UCSD-AML1 (cell line): ENCODE results near the gene ITGB7.
"Not testable (repeated sequence)": the region's sequence is repeated elsewhere in the genome, so short reads cannot be mapped to it uniquely, and the experiment has no call there.

Source experiments
- DNase-seq: peaks from one replicate; lab custom pipeline; 2025; ENCODE audit not compliant: unreplicated experiment; lab: John Stamatoyannopoulos, UW

ITGB7 gene

DNA sequence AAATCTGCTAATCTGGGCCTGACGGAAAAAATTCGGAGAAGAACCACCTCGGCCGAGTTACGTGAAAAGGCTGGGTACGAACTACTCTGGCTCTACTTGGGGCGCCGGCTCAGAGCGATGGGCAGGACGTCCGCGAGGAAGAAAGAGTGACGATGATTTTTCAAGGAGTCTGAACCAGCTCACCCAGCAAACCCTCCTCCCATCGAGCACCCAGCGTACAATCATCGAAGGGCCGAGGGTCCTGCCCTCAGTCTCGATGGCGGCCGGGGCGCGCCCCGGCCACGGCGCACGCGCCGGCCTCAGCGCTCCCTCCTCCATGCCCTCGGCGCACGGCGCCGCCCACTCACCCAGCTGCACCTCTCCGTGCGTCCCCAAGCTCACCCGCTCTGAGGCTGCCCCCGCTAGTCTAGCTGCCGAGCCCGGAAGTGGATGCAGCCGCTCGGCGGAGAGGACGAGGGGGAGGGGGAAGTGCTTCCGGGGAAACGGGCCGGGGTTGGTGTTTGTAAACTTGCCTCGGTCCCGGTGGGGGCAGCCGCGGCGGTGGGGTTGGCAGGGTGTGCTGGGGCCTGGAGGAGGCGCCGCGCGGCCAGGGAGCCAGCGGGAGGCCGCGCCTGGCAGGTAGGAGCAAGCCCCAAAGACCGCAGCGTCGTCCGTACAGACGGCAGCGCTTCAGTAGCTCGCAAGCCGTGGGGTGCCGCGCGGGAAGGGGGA is 26.7 kb downstream of the ITGB7 start, which contains the start of the genes CSAD and ZNF740:
TSS of gene CSAD (minus strand) at position 706 of the 711 bp plus-strand sequence. CDS start 7,455 bp downstream, outside the sequence.
TSS of gene ZNF740 (plus strand) at position 503 of the 711 bp plus-strand sequence. CDS start 1,262 bp downstream, outside the sequence.
- DNase-seq: peak; percentile 98

DNA sequence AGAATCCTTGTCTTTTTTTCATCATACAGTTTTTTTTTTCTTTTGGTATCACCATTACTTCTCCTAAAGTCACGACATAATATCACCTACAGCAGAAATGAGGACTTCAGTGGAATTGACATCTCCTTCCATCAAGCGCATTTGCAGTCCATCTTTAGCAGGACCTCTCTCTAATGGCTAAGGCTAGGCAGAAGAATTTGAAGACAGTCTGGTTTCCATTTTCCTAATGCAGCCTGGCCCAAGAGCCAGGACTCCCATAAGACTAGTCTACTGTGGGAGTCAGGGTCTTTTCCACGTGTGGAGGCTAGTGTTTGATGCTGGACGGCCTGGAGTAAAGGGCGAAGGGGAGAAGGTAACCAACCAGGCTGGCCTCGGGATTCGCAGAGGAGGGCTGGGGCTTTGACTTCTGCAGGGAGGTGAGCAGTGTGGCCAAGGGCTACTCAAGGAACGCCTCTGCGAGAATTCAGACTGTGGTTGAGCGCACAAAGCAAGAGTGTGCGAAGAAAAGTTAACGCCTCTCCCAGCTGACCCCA is 27.3 kb downstream of the ITGB7 start:
- no peak for DNase-seq

DNA sequence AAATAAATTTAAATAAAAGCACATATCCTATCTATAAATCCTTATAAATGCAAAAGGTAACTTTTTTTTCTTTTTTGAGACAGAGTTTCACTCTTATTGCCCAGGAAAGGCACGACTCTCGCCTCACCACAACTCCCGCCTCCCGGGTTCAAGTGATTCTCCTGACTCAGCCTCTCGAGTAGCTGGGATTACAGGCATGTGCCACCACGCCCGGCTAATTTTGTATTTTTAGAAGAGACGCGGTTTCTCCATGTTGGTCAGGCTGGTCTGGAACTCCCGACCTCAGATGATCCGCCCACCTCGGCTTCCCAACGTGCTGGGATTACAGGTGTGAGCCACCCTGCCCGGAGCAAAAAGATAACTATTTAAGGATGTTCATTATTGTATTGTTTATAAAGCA is 28.2 kb downstream of the ITGB7 start:
- DNase-seq: not testable (repeated sequence)

DNA sequence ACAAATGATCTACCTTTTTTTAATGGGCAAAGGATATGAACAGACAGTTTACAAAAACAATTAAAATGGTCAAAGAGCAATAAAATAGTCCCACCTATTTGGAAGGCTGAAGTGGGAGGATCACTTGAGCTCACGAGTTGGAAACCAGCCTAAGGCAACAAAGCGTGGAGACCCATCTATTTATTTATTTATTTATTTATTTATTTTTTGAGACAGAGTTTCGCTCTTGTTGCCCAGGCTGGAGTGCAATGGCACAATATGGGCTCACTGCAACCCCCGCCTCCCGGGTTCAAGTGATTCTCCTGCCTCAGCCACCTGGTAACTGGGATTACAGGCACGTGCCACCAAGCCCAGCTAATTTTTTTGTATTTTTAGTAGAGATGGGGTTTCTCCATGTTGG is 29.6 kb downstream of the ITGB7 start:
- DNase-seq: not testable (repeated sequence)

DNA sequence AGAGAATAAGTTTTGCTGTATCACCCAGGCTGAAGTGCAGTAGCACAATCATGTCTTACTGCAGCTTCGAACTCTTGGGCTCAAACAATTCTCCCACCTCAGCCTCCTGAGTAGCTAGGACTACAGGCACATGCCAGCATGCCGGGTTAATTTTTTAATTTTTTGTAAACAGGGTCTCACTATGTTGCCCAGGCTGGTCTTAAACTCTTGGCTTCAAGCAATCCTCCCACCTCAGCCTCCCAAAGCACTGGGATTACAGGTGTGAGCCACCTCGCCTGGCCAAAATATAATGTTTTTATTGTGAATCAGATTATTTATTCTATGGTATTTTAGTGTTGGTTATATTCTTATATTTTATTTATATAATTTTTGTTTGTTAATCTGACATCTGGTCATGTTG is 30.3 kb downstream of the ITGB7 start:
- no peak for DNase-seq

DNA sequence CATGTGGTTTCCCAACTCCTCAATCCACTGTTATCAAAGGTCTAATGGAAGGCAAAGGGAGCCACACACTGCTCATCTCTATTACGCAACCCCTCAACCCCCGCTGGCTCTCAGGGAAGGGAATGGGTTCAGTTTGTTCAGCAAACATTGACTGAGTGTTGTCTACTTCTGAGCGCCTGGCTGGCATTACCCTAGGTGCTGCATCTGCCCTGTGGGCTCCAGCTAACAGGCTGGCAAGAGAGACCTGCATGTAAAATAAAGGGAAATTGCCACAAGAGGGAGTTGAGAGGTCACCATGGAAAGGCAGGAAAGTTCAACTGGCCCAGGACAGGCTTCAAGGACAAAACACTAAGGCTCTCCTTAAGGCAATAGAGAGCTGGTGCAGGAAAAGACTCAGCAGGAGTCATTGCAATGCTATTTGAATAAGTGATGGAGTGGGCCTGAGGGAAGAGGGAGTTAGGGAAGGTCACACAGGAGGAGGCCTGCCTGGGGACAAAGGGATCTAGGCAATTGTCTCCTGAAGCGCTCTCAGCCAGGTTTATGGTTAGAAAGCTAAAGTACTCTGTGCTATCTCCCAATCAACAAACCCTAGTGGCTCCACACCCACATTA is 32.1 kb downstream of the ITGB7 start:
- DNase-seq: no peak

DNA sequence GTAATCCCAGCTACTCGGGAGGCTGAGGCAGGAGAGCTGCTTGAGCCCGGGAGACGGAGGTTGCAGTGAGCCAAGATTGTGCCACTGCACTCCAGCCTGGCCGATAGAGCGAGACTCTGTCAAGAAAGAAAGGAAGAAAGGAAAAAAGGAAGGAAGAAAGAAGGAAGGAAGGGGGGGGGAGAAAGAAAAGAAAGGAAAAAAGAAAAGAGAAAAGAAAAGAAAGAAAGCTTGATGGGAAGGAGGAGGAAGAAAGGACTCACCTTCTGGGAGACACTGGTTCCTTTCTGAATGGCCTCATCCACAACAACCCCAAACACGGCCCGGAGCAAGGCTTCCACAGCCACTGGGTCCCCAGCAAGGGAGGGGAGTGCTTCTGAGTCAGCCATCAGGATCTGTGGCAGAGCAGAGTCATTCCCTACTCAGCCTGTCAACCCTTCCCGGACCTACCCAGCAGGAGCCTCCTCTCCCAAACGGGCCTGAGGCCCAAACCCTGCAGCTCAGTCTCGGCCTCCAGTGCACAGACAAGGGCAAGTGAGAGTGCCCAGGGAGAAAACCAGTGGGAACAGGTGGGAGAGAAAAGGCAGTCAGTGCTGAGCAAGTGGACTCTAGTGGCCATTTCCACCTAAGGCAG is 33.9 kb downstream of the ITGB7 start:
- DNase-seq: no peak

DNA sequence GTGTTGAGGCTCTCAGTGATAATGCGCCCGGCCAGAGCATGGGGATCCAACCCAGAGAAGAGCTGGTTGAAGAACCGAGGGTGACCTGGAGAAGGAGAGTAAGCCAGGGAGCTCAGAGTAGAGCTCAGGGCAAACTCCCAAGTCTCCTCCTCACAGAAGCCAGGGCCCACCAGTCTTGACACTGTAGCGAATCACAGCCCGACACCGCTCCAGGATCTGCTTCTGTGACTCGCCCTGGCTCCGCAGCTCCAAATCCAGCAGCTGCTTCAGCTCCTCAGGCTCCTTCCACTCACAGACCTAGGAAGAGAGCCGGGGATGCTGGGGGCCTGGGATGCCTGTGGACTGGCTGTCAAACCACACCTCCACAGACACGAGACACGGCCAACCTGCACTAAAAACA is 34.7 kb downstream of the ITGB7 start:
- DNase-seq: no peak

DNA sequence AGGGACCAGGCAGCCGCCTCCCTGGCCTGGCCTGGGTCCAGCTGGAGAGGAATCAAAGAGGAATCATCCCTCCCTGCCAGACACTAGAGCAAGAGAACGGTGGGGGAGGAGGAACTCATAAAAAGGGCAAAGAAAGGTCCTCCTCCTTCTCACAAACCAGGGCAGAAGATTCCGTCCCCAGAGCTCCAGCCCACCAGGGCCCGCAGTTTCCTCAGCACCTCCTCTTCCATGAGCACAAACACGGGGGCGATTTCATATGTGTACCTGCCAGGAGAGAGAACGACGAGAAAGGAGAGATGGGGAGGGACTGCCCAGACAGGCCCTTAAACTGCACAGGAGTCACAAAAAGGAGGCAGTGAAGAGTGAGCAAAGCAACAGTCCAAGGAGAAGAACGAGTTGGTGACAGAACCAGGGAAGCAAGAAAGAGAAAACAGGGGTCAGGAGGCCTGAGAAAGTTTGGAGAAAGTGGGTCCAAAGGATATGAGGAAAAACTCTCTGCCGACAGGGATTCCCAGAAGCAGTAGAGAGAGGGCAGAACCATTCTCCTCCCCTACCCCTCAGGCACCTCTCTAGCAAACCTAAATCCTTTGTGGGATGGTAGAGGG is 35.2 kb downstream of the ITGB7 start:
- DNase-seq: no peak

DNA sequence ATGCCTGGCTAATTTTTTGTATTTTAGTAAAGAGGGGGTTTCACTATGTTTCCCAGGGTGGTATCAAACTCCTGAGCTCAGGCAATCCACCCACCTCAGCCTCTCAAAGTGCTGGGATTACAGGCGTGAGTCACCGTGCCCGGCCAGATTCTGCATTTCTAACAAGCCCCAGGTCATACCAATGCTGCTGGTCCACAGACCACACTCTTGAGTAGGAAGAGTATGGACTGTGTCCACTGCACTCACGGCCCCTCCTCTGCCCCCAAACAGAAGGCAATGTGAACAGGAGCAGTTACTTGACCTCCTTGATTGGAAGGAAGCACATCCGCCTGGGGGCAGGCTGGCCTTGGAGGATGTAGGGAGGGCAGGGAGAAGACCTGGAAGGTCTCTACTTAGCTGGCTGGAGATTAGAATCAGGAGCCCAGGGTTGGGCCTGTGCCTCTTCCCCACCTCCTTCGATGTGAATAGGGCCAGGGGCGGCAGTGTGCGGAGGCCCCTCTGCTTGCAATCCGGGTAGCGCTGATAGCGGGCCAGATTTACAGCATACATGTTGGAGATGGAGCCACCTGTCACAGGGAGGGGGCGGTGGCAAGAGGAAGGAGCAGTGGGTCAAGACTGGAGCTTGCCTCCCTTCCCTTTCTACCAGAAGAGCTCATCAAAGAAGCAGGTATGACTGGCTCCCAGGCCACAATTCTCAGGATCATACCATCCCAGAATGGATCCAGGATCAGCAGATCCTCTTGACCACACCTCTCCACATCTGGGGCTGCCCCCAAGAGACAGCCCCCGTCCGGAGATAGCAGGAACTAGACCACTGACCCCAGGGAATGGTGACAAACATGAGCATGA is 36.0 kb downstream of the ITGB7 start:
- no peak for DNase-seq

DNA sequence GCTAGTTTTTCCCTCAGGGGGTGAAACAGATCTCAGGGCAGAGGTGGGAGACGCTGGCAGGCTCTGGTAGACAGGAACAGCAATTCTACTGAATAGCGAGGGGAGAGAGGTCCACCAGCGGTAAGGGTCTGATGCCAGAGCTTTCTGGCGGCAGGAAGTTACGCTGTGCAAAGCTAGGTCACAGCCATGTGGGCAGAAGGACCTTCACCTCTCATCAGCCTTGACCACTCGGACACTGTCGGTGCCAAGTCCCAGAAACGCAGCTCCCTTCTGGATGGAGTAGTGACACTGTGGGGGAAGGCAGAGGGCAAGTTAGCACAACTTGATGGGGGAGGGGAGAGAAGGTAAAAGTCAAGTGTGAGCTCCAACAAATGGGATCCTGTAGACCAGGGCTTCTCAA is 36.8 kb downstream of the ITGB7 start:
- DNase-seq: no peak

DNA sequence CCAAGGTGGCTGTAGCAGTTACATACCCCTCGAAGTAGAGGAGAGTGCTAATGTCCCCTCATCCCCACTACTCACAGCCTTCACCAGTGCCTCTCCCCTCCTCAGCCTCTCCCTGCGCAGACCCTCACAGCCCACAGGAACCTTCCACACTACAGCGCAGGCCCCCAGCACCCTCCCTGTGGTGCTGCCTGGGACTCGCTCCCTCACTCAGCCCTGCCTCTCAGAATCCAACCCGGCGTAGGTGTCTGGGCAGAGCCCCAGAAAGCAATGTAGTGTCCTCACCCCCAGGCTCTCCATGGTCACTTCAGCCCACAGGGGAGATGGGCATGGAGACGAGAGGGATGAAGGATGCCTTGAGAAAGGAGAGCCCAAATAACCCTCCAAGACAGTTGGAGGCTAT is 37.4 kb downstream of the ITGB7 start:
- no peak for DNase-seq

DNA sequence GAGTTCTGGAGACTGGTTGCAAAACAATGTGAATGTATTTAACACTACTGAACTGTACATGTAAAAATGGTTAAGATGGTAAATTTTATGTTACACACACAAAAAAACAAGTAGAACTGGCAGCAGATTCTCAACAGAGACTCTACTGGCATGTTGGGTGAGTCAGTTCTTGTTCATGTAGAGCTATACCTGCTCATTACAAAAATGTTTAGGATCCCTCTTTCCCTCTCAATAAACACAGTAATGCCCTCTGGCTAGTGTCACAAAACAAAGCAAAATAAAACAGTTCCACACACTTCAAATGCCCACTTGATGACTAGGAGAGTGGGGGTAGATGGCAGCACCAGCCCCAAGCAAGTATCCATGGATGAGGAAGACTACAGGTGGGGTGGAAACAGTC is 40.2 kb downstream of the ITGB7 start:
- DNase-seq: no peak

DNA sequence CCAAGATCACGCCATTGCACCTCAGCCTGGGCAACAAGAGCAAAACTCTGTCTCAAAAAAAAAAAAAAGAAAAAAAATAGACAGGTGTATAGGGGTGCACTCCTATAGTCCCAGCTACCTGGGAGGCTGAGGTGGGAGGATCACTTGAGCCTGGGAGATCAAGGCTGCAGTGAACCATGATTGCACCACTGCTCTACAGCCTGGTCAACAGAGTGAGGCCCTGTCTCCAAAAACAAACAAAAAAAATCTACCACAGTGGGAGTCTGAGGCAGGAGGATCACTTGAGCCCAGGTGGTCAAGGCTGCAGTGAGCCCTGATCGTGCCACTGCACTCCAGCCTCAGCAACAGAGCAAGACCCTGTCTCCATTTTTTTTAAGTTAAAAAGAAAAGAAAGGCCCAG is 44.0 kb downstream of the ITGB7 start:
- not testable (repeated sequence) for DNase-seq

DNA sequence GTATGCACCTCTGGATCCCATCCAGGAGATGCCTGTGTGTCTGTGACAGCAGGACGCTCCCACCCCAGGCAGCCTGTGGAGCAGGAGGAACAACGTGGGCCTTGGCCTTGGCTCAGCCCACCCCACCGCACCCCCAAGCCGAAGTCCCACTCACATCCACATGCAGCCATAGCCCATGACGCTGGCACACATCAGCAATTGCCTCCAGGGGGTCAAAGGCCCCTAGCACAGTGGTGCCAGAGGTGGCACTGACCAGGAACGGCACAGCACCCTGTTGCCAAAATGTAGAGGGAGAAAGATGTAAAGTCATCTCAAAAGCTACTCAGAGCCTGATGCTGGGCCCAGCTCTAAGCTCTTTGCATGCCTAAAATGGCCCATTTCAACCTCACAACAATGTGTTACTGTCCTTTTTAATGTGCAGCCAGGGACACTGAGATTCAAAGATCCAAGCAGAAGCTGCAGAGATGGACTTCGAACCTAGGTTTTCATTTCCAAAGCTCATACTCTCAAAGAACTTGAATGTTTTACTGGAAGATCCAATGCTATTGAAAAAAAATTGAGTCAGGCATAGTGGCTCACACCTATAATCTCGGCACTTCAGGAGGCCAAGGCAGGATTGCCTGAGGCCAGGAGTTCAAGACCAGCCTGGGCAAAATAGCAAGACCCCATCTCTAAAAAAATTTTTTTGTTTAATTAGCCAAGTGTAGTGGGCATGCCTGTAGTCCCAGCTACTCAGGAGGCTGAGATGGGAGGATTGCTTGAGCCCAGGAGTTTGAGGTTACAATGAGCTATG is 45.7 kb downstream of the ITGB7 start:
- no peak for DNase-seq

DNA sequence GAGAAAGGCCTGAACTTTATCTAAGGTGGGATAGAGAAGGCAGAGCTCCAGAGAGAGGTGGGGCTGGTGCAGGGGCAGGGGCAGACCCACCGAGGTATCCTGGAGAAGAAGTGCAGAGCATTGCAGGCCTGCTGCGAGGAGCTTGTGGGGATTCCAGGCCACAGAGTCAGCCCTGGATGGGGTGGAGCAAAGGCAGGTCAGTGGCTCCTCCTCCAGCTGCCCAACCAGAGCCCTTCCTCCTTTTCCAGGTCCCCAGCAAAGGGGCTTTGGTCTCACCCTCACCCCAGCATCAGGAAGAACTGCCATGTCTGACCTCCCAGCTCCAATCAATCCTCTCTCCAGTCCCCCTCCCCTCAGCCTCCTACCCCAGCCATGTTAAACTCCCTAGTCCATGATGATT is 46.4 kb downstream of the ITGB7 start:
- DNase-seq: no peak

DNA sequence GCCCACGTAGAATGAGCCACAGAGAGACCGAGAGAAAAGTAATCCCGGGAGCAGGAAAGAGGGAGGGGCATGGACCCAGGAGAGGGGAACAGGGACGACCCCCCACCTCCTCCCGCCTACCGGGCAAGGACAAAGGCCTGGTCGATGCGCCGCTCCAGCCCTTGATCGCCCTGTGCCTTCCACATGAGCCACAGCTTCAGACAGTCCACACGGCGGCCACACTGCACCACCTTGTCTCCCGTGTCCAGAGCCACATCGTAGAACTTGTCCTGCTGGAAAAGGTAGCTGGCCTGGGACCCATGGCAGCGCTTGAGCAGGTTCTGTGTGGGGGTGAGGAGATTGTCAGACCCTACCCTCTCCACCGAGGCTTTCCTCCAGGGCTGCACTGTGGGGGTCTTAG is 47.1 kb downstream of the ITGB7 start:
- DNase-seq: no peak

DNA sequence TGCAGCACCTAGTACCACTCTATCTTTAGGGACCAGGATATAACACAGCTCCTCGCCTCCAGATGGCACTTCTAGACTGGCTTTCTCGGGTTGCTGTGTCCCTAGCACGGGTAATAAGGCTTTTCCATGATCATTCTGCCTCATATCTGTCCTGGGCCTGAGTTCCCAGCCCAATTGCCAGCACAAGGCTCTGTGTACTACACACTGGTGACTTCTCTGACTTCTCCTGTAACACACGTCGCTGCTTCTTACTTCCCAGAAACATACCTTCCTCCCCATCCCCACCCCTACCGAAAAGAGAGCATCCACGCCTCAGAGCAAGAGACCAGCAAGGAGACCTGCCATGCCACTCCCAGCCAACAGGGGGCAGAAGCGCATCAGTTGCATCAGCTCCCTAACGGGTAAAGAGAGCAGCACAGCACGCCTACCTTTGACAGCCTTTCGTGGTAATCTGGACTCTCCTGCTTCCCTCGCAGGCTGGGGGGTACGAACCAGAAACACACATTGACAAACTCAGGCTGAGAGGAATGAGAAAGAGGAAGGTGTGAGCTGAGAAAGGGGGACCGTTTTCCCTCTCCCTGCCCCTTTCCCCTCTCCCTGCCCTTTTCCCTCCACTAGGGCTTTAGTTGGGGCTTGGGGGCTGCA is 47.7 kb downstream of the ITGB7 start:
- peak; percentile 83 for DNase-seq

DNA sequence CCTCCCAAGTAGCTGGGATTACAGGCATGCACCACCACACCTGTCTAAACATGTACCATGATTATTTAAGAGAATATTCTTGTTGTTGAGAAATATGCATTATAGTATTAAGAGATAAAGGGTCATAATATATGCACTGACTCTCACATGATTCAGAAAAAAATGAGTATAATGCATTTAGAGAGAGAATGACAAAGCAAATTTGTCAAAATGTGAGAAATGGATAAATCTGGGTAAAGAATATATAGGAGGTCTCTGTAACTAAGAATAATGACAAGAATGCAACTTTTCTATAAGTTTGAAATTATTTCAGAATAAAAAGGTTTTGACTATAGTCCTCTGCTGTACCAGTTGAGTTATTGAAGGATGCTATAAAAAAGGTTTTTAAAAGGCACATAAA is 54.7 kb downstream of the ITGB7 start:
- DNase-seq: no peak
